GM04504 (cell line): Measurements from ENCODE around the gene STRADB.
"Not testable (repeated sequence)": the region's sequence is repeated elsewhere in the genome, so short reads cannot be mapped to it uniquely, and the experiment has no call there.

Experiments
- DNase-seq: peaks from one replicate; pipeline ENCODE4 v3.0.0-alpha.2; 2012; ENCODE audit warnings: low read depth

Gene STRADB

GRCh38 chr2:201430839-201431238, 20.7 kb upstream of the STRADB start:
- no peak for DNase-seq

- DNase-seq = no peak
Measured at GRCh38 chr2:201432038-201432620, 19.4 kb upstream of the STRADB start.

DNA sequence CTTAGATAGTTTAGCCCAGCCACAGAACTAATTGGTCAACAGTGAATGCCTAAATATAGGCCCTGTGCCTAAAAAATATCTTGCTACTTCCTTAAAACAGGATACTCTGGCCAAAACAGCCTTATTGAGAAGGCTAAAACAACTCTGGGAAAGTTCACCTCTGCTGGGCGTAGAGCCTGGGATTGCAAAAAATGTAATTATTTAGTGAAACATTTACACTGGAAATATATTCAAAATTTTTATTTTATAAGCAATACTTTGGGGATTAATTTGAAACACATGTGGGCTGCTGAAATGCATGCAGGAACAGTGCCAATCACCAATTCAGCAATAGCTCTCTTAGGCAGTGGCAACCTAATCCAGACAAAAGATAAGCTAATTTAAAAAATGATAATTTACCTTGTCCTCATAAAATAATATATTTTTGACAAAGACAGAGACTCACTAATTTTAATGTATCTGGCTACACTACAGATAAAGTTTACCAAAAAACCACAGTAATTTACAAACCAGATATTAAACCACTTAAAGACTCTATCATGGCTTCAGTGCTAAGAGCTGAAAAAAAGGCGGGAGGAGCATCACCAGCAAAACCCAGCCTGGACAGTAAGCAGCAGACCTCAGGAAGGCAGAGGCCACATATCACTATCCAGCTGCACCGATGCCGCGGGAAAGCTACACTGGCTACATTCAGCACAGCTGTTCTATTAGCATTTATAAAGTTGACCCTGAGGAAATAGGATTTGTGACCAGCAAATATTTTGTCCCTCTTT, 18.7 kb upstream of the STRADB start:
- peak; percentile 66 for DNase-seq

DNA sequence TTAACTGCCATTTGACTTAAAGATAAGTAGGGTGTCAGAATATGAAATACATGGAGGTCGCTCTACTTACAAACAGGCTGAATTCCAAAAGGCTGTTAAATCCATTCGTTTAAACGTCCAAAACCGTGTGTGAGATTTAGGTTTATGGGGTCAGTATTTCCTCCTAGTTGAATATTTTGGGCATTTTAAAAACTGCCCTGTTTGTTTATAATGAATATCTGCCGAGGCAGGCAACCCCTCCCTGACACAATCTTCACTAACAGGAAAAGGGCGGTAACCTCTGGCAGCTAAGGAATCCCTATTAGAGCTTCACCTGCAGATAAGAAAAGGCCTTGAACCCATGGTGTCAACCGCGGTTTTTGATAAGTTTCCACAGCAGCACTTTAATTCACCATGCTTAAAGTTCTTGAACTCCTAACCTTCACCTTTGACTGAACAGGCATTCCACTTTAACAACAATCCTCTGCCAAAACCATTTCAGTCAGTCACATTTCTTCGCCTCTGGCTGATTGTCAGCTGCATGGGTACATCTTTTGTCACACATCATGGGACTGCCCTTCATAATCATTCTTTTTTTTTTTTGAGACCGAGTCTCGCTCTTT, 18.0 kb upstream of the STRADB start:
- no peak for DNase-seq

GRCh38 chr2:201436141-201436540, 15.4 kb upstream of the STRADB start:
- DNase-seq = no peak

GRCh38 chr2:201439336-201439922, 12.1 kb upstream of the STRADB start:
- DNase-seq = not testable (repeated sequence)

GRCh38 chr2:201440182-201440581, 11.4 kb upstream of the STRADB start:
- DNase-seq = no peak

- DNase-seq = no peak
Measured at GRCh38 chr2:201441409-201441808, 10.1 kb upstream of the STRADB start.

- no peak for DNase-seq
Measured at GRCh38 chr2:201444746-201445465, 6.6 kb upstream of the STRADB start.

DNA sequence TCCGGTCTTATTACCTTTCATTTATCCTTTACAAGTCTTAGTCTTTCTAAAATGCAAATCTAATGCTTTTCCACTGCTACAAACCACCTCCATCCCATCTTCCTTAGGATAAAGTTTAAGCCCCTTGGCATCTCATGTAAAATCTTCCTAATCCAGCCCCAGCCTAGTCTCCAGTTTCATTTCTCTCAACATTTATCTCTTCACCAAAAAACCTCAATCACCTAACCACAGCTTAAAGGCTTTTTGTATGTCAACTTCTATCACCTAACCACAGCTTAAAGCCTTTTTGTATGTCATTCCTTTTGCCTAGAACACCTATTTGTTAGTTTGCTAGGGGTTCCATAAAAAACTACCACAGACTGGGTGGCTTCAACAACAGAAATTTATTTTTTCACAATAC, 4.5 kb upstream of the STRADB start:
- DNase-seq = no peak

DNA sequence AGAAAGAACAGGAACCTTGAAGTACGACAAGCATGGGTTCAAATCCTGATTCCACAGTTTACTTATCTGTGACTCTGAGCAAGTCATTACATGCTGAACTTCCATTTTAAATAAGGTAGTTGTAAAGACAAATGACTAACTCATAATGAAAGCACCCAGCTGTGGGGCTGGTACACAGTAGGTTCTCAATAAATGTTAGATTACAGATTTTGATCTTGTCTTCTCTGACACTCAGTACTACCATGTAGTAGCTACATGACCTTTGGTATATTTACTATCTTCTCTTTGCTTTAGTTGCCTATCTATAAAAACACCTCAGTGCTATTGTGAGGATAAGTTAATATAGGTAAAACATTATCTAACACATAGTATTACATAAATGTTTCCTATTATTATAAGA, 3.5 kb upstream of the STRADB start:
- DNase-seq = no peak

DNA sequence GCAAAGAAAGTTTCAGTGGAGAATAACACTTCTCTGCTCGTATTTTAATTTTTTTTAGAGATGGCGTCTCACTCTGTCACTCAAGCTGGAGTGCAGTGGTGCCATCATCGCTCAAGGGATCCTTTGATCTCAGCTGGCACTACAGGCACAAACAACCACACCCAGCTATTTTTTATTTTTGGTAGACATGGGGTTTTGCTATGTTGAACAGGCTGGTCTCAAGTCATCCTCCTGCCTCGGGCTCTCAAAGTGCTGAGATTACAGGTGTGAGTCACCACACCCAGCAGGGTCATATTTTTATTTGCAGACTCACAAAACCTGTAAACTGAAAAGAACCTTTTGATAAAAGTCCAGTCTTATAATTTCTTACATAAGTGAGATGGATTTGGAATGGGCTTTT, 2.8 kb upstream of the STRADB start:
- no peak for DNase-seq

GRCh38 chr2:201450954-201451291, 617 bp upstream of the STRADB start:
- no peak for DNase-seq

DNA sequence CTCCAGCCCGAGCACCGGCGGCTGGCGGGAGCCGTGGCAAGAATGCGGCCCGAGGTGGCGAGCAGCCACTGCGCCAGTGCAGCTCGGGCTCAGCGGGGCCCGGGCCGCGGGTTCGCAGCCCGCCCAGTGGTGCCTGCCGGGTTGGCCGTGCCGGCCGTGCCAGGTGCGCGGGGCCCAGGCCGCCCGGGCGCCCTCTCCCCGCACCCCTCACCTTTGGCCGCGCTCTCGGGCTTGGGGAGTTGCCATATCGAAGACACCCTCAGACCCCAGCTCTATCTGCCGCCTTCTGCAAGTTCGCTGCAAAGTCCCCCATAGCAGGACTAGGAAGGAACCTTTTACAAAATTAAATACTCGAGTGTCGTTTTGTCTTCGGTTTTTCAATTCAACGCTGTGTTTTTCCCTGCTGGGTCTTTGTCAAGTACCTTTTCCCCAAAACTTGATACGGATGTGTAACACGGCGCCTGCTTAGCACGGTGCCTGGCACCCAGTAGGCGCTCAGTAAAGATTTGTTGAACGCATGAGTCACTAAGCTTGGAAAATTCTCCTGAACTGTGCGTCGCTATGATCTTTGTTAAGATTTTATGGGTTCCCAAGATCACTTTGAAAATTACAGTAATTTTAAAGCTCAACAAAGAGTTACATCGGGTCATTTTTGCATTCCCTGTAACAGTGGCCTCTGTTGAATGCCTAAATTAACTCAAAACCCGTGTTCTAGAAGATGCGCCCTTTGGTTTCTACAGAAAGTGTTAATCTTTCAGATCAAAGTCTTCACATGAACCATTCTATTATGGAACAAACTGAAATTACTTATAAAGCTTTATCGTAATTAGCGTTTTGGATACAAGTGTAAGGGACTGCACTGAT, 750 bp downstream of the STRADB start:
- no peak for DNase-seq

DNA sequence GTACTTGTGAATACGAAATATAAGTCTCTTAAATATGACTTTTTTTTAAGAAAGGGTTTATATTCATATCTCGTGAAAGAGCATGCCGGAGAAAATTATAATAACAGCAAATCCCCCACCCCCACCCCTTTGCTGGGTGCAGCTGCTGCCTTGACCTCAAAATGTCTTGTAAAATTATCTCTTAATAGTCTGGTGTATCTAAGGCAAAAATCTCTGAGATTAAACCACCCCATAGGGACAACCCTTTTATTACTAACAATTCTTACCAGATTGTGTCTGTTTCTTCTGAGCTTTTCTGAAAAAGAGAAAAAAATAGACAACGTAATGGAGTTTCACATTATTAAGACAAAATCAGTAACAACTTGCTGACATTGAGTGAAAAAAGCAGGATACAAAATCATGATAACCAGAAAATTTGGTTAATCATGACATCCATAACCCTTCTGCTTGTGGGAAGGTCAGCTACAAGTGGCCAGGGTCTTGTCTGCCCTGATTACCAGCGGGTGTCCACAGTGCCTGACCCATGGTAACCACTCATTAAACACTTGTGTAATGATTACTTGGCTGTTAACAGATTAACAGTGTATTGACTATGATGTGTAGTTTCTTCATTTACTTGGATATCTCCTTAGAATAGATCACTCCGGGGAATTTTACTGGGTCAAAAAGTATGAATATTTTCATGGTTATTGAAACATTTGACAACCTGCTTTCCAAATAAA, 1.5 kb downstream of the STRADB start:
- no peak for DNase-seq

GRCh38 chr2:201458381-201458780, 6.8 kb downstream of the STRADB start:
- no peak for DNase-seq

- DNase-seq = no peak
Measured at GRCh38 chr2:201460532-201460931, 9.0 kb downstream of the STRADB start.

GRCh38 chr2:201464547-201464946, 13.0 kb downstream of the STRADB start:
- DNase-seq = no peak

- DNase-seq = no peak
Measured at GRCh38 chr2:201465524-201465971, 14.0 kb downstream of the STRADB start.

DNA sequence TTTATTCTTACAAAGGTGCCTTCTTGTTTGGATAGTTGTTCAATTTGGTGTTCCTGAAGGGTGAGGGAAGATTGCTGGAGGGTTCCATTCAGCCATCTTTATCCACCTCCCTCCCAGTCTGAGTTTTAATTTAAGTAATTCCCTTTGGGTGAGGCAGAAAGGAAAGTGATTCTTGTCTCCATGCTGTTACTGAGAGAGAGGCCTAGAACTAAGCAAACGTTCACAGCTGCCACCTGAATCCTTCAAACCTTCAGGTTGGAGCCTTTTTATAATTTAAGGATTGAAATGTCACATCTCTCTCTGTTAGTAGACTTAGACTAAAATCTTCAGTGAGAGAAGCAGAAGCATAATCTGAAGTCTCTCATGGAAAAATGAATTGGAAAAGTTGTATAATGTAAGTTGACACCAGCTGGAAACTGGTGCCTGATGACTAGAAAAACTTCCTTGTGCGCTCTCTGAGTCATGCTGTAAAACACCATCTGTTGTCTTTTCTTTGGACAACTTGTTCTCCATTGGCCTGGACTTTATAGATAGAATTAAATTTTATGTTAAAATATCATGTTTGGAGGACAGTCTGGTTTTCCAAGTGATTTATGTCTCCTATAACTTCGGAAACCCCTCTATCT, 14.6 kb downstream of the STRADB start:
- peak; percentile 61 for DNase-seq
